ENCODE data around the gene WIPF2.

The WIPF2 gene

GRCh38 chr17:40251576-40251975 lies 32.5 kb downstream of the WIPF2 start:
- no peak for DNase-seq (ENCODE audit: low read depth in 2 of 2)

- DNase-seq (ENCODE audit: low read depth in 2 of 2), result no peak
These were observed 34.5 kb downstream of the WIPF2 start for GRCh38 chr17:40253565-40253964.

GRCh38 chr17:40259505-40259904 lies 40.4 kb downstream of the WIPF2 start:
- DNase-seq (ENCODE audit: low read depth in 2 of 2), result no peak

- DNase-seq (ENCODE audit: low read depth in 2 of 2), result no peak
These were observed 41.4 kb downstream of the WIPF2 start for GRCh38 chr17:40260528-40260927.

- DNase-seq (ENCODE audit: low read depth in 2 of 2), result no peak
These were observed 45.5 kb downstream of the WIPF2 start for GRCh38 chr17:40264458-40265185.

- no peak for DNase-seq (ENCODE audit: low read depth in 2 of 2)
These were observed 46.2 kb downstream of the WIPF2 start for GRCh38 chr17:40265337-40265736.

- DNase-seq (ENCODE audit: low read depth in 2 of 2), result no peak
These were observed 47.8 kb downstream of the WIPF2 start for GRCh38 chr17:40266882-40267281.

- DNase-seq (ENCODE audit: low read depth in 2 of 2), result no peak
These were observed 49.1 kb downstream of the WIPF2 start for GRCh38 chr17:40268141-40268712.

GRCh38 chr17:40278414-40278813 lies 59.3 kb downstream of the WIPF2 start:
- DNase-seq (ENCODE audit: low read depth in 2 of 2), result no peak

GRCh38 chr17:40279402-40279801 lies 60.3 kb downstream of the WIPF2 start:
- no peak for DNase-seq (ENCODE audit: low read depth in 2 of 2)

- DNase-seq (ENCODE audit: low read depth in 2 of 2), result no peak
These were observed 62.6 kb downstream of the WIPF2 start for GRCh38 chr17:40281663-40282062.

- no peak for DNase-seq (ENCODE audit: low read depth in 2 of 2)
These were observed 64.6 kb downstream of the WIPF2 start for GRCh38 chr17:40283662-40284061.

- DNase-seq (ENCODE audit: low read depth in 2 of 2), result no peak
These were observed 65.1 kb downstream of the WIPF2 start for GRCh38 chr17:40284085-40284713.

GRCh38 chr17:40286473-40286872 lies 67.4 kb downstream of the WIPF2 start:
- no peak for DNase-seq (ENCODE audit: low read depth in 2 of 2)

GRCh38 chr17:40287159-40287493 lies 68.0 kb downstream of the WIPF2 start:
- no peak for DNase-seq (ENCODE audit: low read depth in 2 of 2)

GRCh38 chr17:40287494-40288369 lies 68.6 kb downstream of the WIPF2 start, which contains the start of gene CDC6:
TSS of gene CDC6 (plus strand) at chr17:40287879. CDS start at chr17:40289421, 1,542 bp downstream.
- peak; percentile 95 to 97 for DNase-seq (ENCODE audit: low read depth in 2 of 2)

- no peak for DNase-seq (ENCODE audit: low read depth in 2 of 2)
These were observed 71.7 kb downstream of the WIPF2 start for GRCh38 chr17:40290629-40291280.

- DNase-seq (ENCODE audit: low read depth in 2 of 2), result no peak
These were observed 72.2 kb downstream of the WIPF2 start for GRCh38 chr17:40291281-40291664.

GRCh38 chr17:40293363-40293762 lies 74.3 kb downstream of the WIPF2 start:
- DNase-seq (ENCODE audit: low read depth in 2 of 2), result no peak

- DNase-seq (ENCODE audit: low read depth in 2 of 2), result no peak
These were observed 76.7 kb downstream of the WIPF2 start for GRCh38 chr17:40295488-40296436.

- no peak for DNase-seq (ENCODE audit: low read depth in 2 of 2)
These were observed 78.4 kb downstream of the WIPF2 start for GRCh38 chr17:40297511-40297910.
